ENCODE measurements around the gene KCNH4.

DNA sequence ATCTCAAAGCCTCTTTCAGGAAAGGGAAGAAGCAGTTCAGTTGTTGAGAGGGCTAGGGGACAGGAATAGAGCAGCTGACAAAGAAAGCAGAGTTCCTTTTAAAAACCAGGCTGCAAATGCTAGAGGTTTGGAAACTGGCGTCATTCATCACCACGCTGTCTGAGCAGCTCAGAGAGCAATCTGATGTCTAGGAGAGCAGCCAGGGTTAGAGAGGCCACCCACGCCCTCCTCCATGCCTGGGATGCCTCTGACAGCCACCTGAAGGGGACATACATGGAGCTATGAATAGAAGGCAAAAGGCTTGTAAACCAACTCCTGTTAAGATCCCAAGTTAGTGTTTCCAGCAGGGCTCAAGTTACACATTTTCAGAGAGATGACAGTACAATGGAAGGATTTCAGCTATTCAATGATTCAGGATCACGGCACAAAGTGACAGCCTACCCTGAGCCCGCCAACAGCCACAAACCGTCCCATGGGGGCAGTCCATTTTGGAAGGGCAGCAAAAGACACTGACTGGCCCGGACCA, 38.5 kb downstream of the KCNH4 start:
- no peak for TF ChIP-seq POLR2A (IDR thresholded peaks at IDR 0.05; ENCODE audit: low read depth, low read length)
- TF ChIP-seq SPI1 (IDR thresholded peaks at IDR 0.05; ENCODE audit: low read depth, low read length), result no peak
- TF ChIP-seq TAF1 (IDR thresholded peaks at IDR 0.05; ENCODE audit: low read depth, low read length), result no peak

All from GM12891 (cell line).